Measurements from ENCODE around the gene OR10A4.

- TF ChIP-seq CTCF (IDR thresholded peaks at IDR 0.05), result no peak
- TF ChIP-seq POLR2A (IDR thresholded peaks at IDR 0.05), result no peak
Observed at GRCh38 chr11:6882751-6883150, 6.3 kb downstream of the OR10A4 start.
